Stimulated activated memory B cell treated with anti-CD40 and anti-IgM and Interleukin-4, amounts not matched to agents 10 μg/mL and 1 μg/mL and 100 μg/mL, for 72 hours (primary cell): ENCODE results near the gene FEZF1.

Source experiments
- ATAC-seq: fragments of 150-1000 bp; cut with Tn5 transposase; 2 replicates; pipeline ENCODE4 v1.10.0; 2021
- H3K27ac Mint-ChIP-seq: one replicate; pipeline ENCODE4 v1.8.0; 2022; ENCODE audit warnings: mild to moderate bottlenecking, mixed read lengths
- H3K27me3 Mint-ChIP-seq: one replicate; pipeline ENCODE4 v1.8.0; 2022; ENCODE audit warnings: mixed read lengths
- H3K36me3 Mint-ChIP-seq: one replicate; pipeline ENCODE4 v1.8.0; 2022; ENCODE audit warnings: mixed read lengths
- H3K4me1 Mint-ChIP-seq: one replicate; pipeline ENCODE4 v1.8.0; 2022; ENCODE audit warnings: mixed read lengths
- H3K4me3 Mint-ChIP-seq: one replicate; pipeline ENCODE4 v1.8.0; 2022; ENCODE audit warnings: mild to moderate bottlenecking, moderate library complexity, mixed read lengths
- H3K9me3 Mint-ChIP-seq: one replicate; pipeline ENCODE4 v1.8.0; 2022; ENCODE audit warnings: mixed read lengths

The FEZF1 gene

GRCh38 chr7:122258971-122259370 lies 45.6 kb downstream of the FEZF1 start:
- no peak for ATAC-seq

GRCh38 chr7:122257056-122257455 lies 47.5 kb downstream of the FEZF1 start:
- no peak overlapping the region for H3K4me3 Mint-ChIP-seq
- no peaks in the 10 kb centered on the region for H3K36me3 Mint-ChIP-seq
- peaks cover 2% of the 10 kb centered on the region for H3K9me3 Mint-ChIP-seq
- no peak overlapping the region for H3K27ac Mint-ChIP-seq
- H3K27me3 Mint-ChIP-seq = peaks cover 8% of the 10 kb centered on the region
- no peaks in the 10 kb centered on the region for H3K4me1 Mint-ChIP-seq
- no peak for ATAC-seq

More at GRCh38 chr7:122258971-122259370, 45.6 kb downstream of the FEZF1 start:
- Mint-ChIP-seq H3K36me3 (no peaks in the 10 kb centered on the region), H3K4me1 (no peaks in the 10 kb centered on the region), H3K27me3 (peaks cover 8% of the 10 kb centered on the region), H3K9me3 (peaks cover 2% of the 10 kb centered on the region), H3K4me3 (no peak overlapping the region), H3K27ac (no peak overlapping the region)

GRCh38 chr7:122256046-122256445 lies 48.5 kb downstream of the FEZF1 start:
- Mint-ChIP-seq H3K4me1 (no peaks in the 10 kb centered on the region), H3K9me3 (peaks cover 2% of the 10 kb centered on the region), H3K27ac (no peak overlapping the region), H3K27me3 (peaks cover 8% of the 10 kb centered on the region), H3K36me3 (no peaks in the 10 kb centered on the region), H3K4me3 (no peak overlapping the region)
- no peak for ATAC-seq

- Mint-ChIP-seq H3K27ac (no peak overlapping the region), H3K36me3 (no peaks in the 10 kb centered on the region)
Observed at GRCh38 chr7:122255454-122255853, 49.1 kb downstream of the FEZF1 start.

More at GRCh38 chr7:122255454-122255853, 49.1 kb downstream of the FEZF1 start:
- Mint-ChIP-seq H3K27me3 (peaks cover 8% of the 10 kb centered on the region), H3K9me3 (peaks cover 2% of the 10 kb centered on the region), H3K4me1 (no peaks in the 10 kb centered on the region), H3K4me3 (no peak overlapping the region)
- no peak for ATAC-seq
